Upper lobe of left lung (tissue), 6 donors: ENCODE results near the gene RAD51C. TPM values are rescaled to one million over a fixed set of nuclear protein-coding genes. Genes with fewer than 3 reads are reported as not detected.

Experiments used
- ATAC-seq, 2 donors: fragments of 200-7000 bp; cut with Tn5 transposase; one replicate each; pipeline ENCODE4 v1.9.1; 2022; ENCODE audit warnings: mild to moderate bottlenecking in 2 of 2, moderate library complexity in 2 of 2; ENCODE audit not compliant: low FRiP score in 2 of 2
- DNase-seq, 2 donors: peaks; one replicate each; pipeline ENCODE4 v3.0.0-alpha.2; 2019 to 2020
- H3K27ac ChIP-seq, 4 donors: fragments of 200-600 bp; sonication (generic); one replicate each; pipeline ENCODE4 v1.5.1; 2016 to 2019
- H3K27me3 ChIP-seq, 4 donors: fragments of 200-600 bp; sonication (generic); one replicate each; pipeline ENCODE4 v1.5.1; 2017 to 2019
- H3K36me3 ChIP-seq, 4 donors: fragments of 200-600 bp; sonication (generic); one replicate each; pipeline ENCODE4 v1.5.1; 2016 to 2019
- H3K4me1 ChIP-seq, 4 donors: fragments of 200-600 bp; sonication (generic); one replicate each; pipeline ENCODE4 v1.5.1; 2018 to 2019
- H3K4me3 ChIP-seq, 4 donors: fragments of 200-600 bp; sonication (generic); one replicate each; pipeline ENCODE4 v1.5.1; 2017 to 2019; ENCODE audit warnings: mild to moderate bottlenecking in 2 of 4, moderate library complexity in 1 of 4
- H3K9me3 ChIP-seq, 4 donors: fragments of 200-600 bp; sonication (generic); one replicate each; pipeline ENCODE4 v1.5.1; 2018 to 2019
- CTCF ChIP-seq, 6 experiments: fragments of 450-650 bp in 4 of 6; fragments of 200-600 bp in 2 of 6; sonication (generic) in 2 of 6; IDR thresholded peaks; one replicate each; pipeline ENCODE4 v1.5.1; 2016 to 2019; ENCODE audit warnings: antibody characterized with exemption in 6 of 6
- EP300 ChIP-seq, 4 donors: sonication (generic); formaldehyde crosslinking; IDR thresholded peaks; one replicate each; pipeline ENCODE4 v1.5.1; 2017; ENCODE audit warnings: antibody characterized with exemption in 4 of 4, control low read depth in 2 of 4
- POLR2A ChIP-seq, 4 donors: fragments of 450-650 bp; IDR thresholded peaks; one replicate each; pipeline ENCODE4 v1.5.1; 2016 to 2017; ENCODE audit warnings: antibody characterized with exemption in 4 of 4, mild to moderate bottlenecking in 2 of 4
- POLR2AphosphoS5 ChIP-seq, 2 donors: sonication (generic); formaldehyde crosslinking; IDR thresholded peaks; one replicate each; pipeline ENCODE4 v1.5.1; 2017; ENCODE audit warnings: antibody characterized with exemption in 2 of 2
- WGBS, 2 donors: methylation state at CpG; one replicate each; pipeline ENCODE4 v1.1.5; 2017 to 2018; 5-methylcytosine and 5-hydroxymethylcytosine counted together
- total RNA-seq, 6 donors: library from RNA; depleted of rRNA in 4 of 6; stranded (reverse); fragments of >200 nt in 4 of 6; gene quantifications; one replicate each; pipeline versions ENCODE4 v1.1.0 to v1.2.1, GENCODE V29; 2016 to 2021
- donor health status: DM: no; HTN: no; CAD: no; lungs with moderate emphysema.
- donor health status: DM: no; HTN: yes; CAD: no; lungs with severe emphysema.

RAD51C gene
- total RNA-seq, 6 donors from 2014 or later, result 10.9 to 21.0 (median 15.9) TPM

GRCh38 chr17:58665946-58666857, 26.2 kb upstream of the RAD51C start:
- Histone ChIP-seq H3K27ac (peak overlapping the region in 1 of 4 donors; percentile 68), H3K36me3 (no peaks in the 10 kb centered on the region), H3K4me1 (no peaks in the 10 kb centered on the region), H3K9me3 (no peaks in the 10 kb centered on the region), H3K27me3 (no peaks in the 10 kb centered on the region), H3K4me3 (peak overlapping the region in 2 of 4 donors; percentile 3 to 23)
- no peak for TF ChIP-seq CTCF (IDR thresholded peaks at IDR 0.05)
- TF ChIP-seq POLR2AphosphoS5 (IDR thresholded peaks at IDR 0.05), result no peak
- TF ChIP-seq EP300 (IDR thresholded peaks at IDR 0.05), result no peak
- TF ChIP-seq POLR2A (IDR thresholded peaks at IDR 0.05), result no peak
- DNase-seq (no peak), ATAC-seq (no peak)
- WGBS, 2 donors, result 87 to 91% methylated on average over 25 of the region's 25 CpGs

- ATAC-seq (peak; percentile 56 to 88), DNase-seq (peak in 1 of 2 donors; percentile 66)
- H3K4me3 ChIP-seq, result peak overlapping the region in 2 of 4 donors; percentile 3 to 23
- no peaks in the 10 kb centered on the region for H3K27me3 ChIP-seq
- H3K27ac ChIP-seq, result peak overlapping the region in 1 of 4 donors; percentile 68
- peak in 1 of 4 donors; percentile 31 for TF ChIP-seq POLR2A (IDR thresholded peaks at IDR 0.05)
- no peak for TF ChIP-seq CTCF (IDR thresholded peaks at IDR 0.05)
- peak in 1 of 4 donors; percentile 41 for TF ChIP-seq EP300 (IDR thresholded peaks at IDR 0.05)
- TF ChIP-seq POLR2AphosphoS5 (IDR thresholded peaks at IDR 0.05), result peak; percentile 6 to 37
- H3K36me3 ChIP-seq, result no peaks in the 10 kb centered on the region
- H3K9me3 ChIP-seq, result no peaks in the 10 kb centered on the region
- 56 to 70% methylated on average over 19 of the region's 19 CpGs for WGBS, 2 donors
- H3K4me1 ChIP-seq, result no peaks in the 10 kb centered on the region
Observed at GRCh38 chr17:58666858-58667267, 25.5 kb upstream of the RAD51C start.

GRCh38 chr17:58667934-58668597, 24.3 kb upstream of the RAD51C start:
- TF ChIP-seq EP300 (IDR thresholded peaks at IDR 0.05) (no peak), CTCF (IDR thresholded peaks at IDR 0.05) (no peak), POLR2AphosphoS5 (IDR thresholded peaks at IDR 0.05) (no peak), POLR2A (IDR thresholded peaks at IDR 0.05) (no peak)
- ATAC-seq (no peak), DNase-seq (no peak)
- H3K36me3 ChIP-seq, result no peaks in the 10 kb centered on the region
- H3K4me1 ChIP-seq, result no peaks in the 10 kb centered on the region
- 71% methylated on average over 1 of the region's 1 CpG for WGBS, 2 donors
- H3K27me3 ChIP-seq, result no peaks in the 10 kb centered on the region
- H3K27ac ChIP-seq, result no peak overlapping the region
- H3K9me3 ChIP-seq, result no peaks in the 10 kb centered on the region
- H3K4me3 ChIP-seq, result no peak overlapping the region

GRCh38 chr17:58668598-58668935, 23.8 kb upstream of the RAD51C start:
- H3K27me3 ChIP-seq, result no peaks in the 10 kb centered on the region
- ATAC-seq, result no peak
- no peak overlapping the region for H3K4me3 ChIP-seq
- WGBS, 2 donors, result 83 to 84% methylated on average over 2 of the region's 2 CpGs
- no peaks in the 10 kb centered on the region for H3K9me3 ChIP-seq
- no peaks in the 10 kb centered on the region for H3K4me1 ChIP-seq
- no peak for TF ChIP-seq CTCF (IDR thresholded peaks at IDR 0.05)
- TF ChIP-seq EP300 (IDR thresholded peaks at IDR 0.05), result no peak
- no peak for TF ChIP-seq POLR2A (IDR thresholded peaks at IDR 0.05)
- TF ChIP-seq POLR2AphosphoS5 (IDR thresholded peaks at IDR 0.05), result no peak
- no peak overlapping the region for H3K27ac ChIP-seq
- H3K36me3 ChIP-seq, result no peaks in the 10 kb centered on the region
- no peak for DNase-seq
